K562 (cell line): ENCODE results near the gene GNAL. TPM values are rescaled to one million over a fixed set of nuclear protein-coding genes. Genes with fewer than 3 reads are reported as not detected.

Experiments used
- ADNP ChIP-seq: fragments of 200-800 bp; sonication (Bioruptor generic); IDR thresholded peaks from 2 replicates; pipeline ENCODE4 v1.6.1; 2016; ENCODE audit warnings: missing genetic modification characterization, missing compliant biosample characterization
- ARNT ChIP-seq, 2 experiments: fragments of 450-650 bp; IDR thresholded peaks; 2 replicates each; pipeline ENCODE4 v1.6.1; 2016; ENCODE audit warnings: mild to moderate bottlenecking in 1 of 2
- BDP1 ChIP-seq: IDR thresholded peaks from 3 replicates; pipeline ENCODE4 v1.6.1; 2011; ENCODE audit not compliant: insufficient read length, insufficient read depth
- BRF1 ChIP-seq: IDR thresholded peaks from 3 replicates; pipeline ENCODE4 v1.6.1; 2011; ENCODE audit warnings: borderline replicate concordance, mild to moderate bottlenecking; ENCODE audit not compliant: insufficient read length; ENCODE audit errors: extremely low read depth
- CCNT2 ChIP-seq: IDR thresholded peaks from 2 replicates; pipeline ENCODE4 v1.6.1; 2011; ENCODE audit warnings: borderline replicate concordance, low read depth, mild to moderate bottlenecking, moderate library complexity, mixed read lengths, low read length; ENCODE audit not compliant: insufficient read length; ENCODE audit errors: extremely low read depth
- HIVEP1 ChIP-seq: fragments of 250-450 bp; sonication (Bioruptor Pico); IDR thresholded peaks from 2 replicates; pipeline ENCODE4 v1.4.0; 2020; ENCODE audit warnings: mild to moderate bottlenecking
- HNRNPLL ChIP-seq: fragments of 200-400 bp; formaldehyde crosslinking; IDR thresholded peaks from 2 replicates; pipeline ENCODE4 v1.6.1; 2017; ENCODE audit warnings: low read length, low read depth, mild to moderate bottlenecking; ENCODE audit not compliant: poor library complexity, severe bottlenecking
- KDM4B ChIP-seq, 2 experiments: fragments of 450-650 bp in 1 of 2; sonication (generic) in 1 of 2; IDR thresholded peaks; 2 replicates each; pipeline ENCODE4 v1.6.1; 2016 to 2017; ENCODE audit warnings: borderline replicate concordance in 2 of 2, antibody characterized with exemption in 1 of 2, low read depth in 1 of 2, mild to moderate bottlenecking in 1 of 2
- KDM5B ChIP-seq: fragments of 200-600 bp; sonication (generic); IDR thresholded peaks from 2 replicates; pipeline ENCODE4 v1.6.1; 2012; ENCODE audit warnings: low read depth, mild to moderate bottlenecking, moderate library complexity, low read length, control low read depth, inconsistent platforms; ENCODE audit not compliant: insufficient replicate concordance
- MAFG ChIP-seq: fragments of 450-650 bp; conservative IDR thresholded peaks from 2 replicates; pipeline ENCODE4 v1.6.1; 2016; ENCODE audit warnings: missing genetic modification characterization, missing compliant biosample characterization
- MYC ChIP-seq, 2 experiments: fragments of 250-450 bp in 1 of 2; sonication (Bioruptor Pico) in 1 of 2; IDR thresholded peaks; 2 replicates each; pipeline versions ENCODE4 v1.5.1 to v1.6.1; 2012 to 2021; ENCODE audit warnings: low read depth in 2 of 2, borderline replicate concordance in 1 of 2, improper control_type of control experiment in 1 of 2, low read length in 1 of 2, mild to moderate bottlenecking in 1 of 2, moderate library complexity in 1 of 2
- SP1 ChIP-seq: sonication (generic); formaldehyde crosslinking; IDR thresholded peaks from 2 replicates; pipeline ENCODE4 v1.8.1; 2022; ENCODE audit warnings: mild to moderate bottlenecking, missing genetic modification reagents
- TFAM ChIP-seq: fragments of 250-450 bp; sonication (Bioruptor Pico); conservative IDR thresholded peaks from 2 replicates; pipeline ENCODE4 v1.5.0; 2021; ENCODE audit warnings: mild to moderate bottlenecking, moderate library complexity
- XRCC3 ChIP-seq: fragments of 450-650 bp; IDR thresholded peaks from 2 replicates; pipeline ENCODE4 v1.6.1; 2017; ENCODE audit warnings: mild to moderate bottlenecking, moderate library complexity
- ZBTB7A ChIP-seq: IDR thresholded peaks from 2 replicates; pipeline ENCODE4 v1.6.1; 2011; ENCODE audit warnings: low read depth, mild to moderate bottlenecking, low read length, moderate library complexity, borderline replicate concordance; ENCODE audit not compliant: control insufficient read depth
- ZKSCAN8 ChIP-seq: fragments of 200-800 bp; sonication (Bioruptor generic); IDR thresholded peaks from 2 replicates; pipeline ENCODE4 v1.6.1; 2016; ENCODE audit warnings: missing genetic modification characterization, missing compliant biosample characterization
- ZNF583 ChIP-seq: fragments of 250-450 bp; sonication (Bioruptor Pico); IDR thresholded peaks from 2 replicates; pipeline ENCODE4 v1.4.0; 2020
- ZNF707 ChIP-seq: fragments of 250-450 bp; sonication (Bioruptor Pico); conservative IDR thresholded peaks from 2 replicates; pipeline ENCODE4 v1.8.0; 2022; ENCODE audit warnings: inconsistent platforms, mild to moderate bottlenecking, moderate library complexity
- polyA plus RNA-seq, 8 experiments: library from polyadenylated mRNA; depleted of rRNA in 4 of 8; stranded (reverse) in 5 of 8; unstranded in 3 of 8; fragments of >200 nt; fragmentation: Nextera tagmentation in 2 of 8; fragmentation: Illumina TruSeq in 1 of 8; extraction: Ambion mirVana in 2 of 8; extraction: Trizol in 1 of 8; gene quantifications; 2 replicates each; pipeline versions ENCODE4 v1.2.1 to v1.2.3, GENCODE V29; 2011 to 2014; ENCODE audit warnings: inconsistent platforms in 1 of 8, missing spikeins in 1 of 8
- total RNA-seq, 7 experiments: library from RNA; depleted of rRNA in 6 of 7; stranded (reverse); fragments of >200 nt in 6 of 7; fragmentation: Illumina TruSeq in 2 of 7; extraction: Trizol in 2 of 7; gene quantifications; 2 replicates each; pipeline versions ENCODE4 v1.2.1 to v1.2.3, GENCODE V29; 2011 to 2021; ENCODE audit warnings: low replicate concordance in 1 of 7
- TF ChIP-seq, protein P1 (sequence below): sonication (generic); formaldehyde crosslinking; IDR thresholded peaks from 2 replicates; pipeline ENCODE4 v1.8.1; 2022; ENCODE audit warnings: missing genetic modification reagents
- TF ChIP-seq, protein P2 (sequence below), 2 experiments: fragments of 450-650 bp in 1 of 2; sonication (generic) in 1 of 2; formaldehyde crosslinking; conservative IDR thresholded peaks; 2 replicates each; pipeline versions ENCODE4 v1.4.0 to v1.8.1; 2020 to 2022; ENCODE audit warnings: mild to moderate bottlenecking in 1 of 2, missing genetic modification reagents in 1 of 2
- TF ChIP-seq, protein P3 (sequence below), 2 experiments: fragments of 450-650 bp; IDR thresholded peaks; 2 replicates each; pipeline ENCODE4 v1.6.1; 2018; ENCODE audit warnings: mild to moderate bottlenecking in 2 of 2, low read depth in 1 of 2; ENCODE audit not compliant: partially characterized antibody in 2 of 2

Gene GNAL
- total and polyA plus RNA-seq, 9 of the 15 experiments (the other 6 are each of a cell fraction or from before 2014, with no cell fraction given), result under 0.01 to 0.10 (median 0.01) TPM; not detected in 5

DNA sequence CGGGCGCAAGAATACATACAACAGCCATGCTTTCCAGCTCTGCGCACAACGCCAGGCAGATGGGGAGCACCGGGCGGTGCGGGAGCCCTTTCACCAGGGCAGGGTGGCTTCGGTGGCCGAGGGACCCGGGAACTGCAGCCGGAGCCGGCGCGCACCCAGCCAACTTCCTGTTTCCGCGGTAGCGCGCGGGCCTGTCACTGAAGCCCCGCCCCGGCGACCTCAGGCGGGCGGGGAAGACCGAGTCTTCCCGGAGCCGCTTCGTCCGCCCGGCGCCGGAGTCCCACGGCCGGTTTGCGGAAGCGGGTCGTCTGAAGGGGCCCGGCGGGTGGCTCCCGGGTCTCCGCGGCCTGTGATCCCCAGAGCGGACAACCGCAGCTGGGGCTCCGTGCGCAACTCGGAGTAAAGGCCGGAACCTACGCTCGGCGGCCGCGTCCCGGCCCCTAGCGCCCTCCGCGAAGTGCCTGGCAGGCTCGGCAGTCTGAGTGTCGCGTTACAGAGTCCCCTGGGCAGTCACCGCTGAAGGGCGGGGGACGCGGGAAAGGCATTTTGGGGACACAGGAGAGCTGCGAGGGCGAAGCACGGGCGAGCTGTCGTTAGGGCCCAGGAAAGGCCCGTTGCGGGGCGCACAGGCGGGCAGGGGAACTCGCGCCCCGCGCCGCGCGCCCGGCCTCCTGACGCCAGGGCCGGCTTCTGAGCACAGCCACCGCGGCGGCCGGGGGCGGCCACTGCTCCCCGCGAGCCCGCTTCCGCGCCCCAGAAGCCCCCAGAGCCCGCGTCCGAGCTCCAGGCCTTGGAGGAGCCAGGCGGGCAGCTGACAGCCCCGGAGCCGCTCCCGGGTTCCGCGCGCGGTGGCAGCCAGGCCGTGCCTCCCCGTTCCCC is 219.4 kb downstream of the GNAL start, which contains the start of gene MPPE1 (continued):
- TF ChIP-seq, protein P1, sequence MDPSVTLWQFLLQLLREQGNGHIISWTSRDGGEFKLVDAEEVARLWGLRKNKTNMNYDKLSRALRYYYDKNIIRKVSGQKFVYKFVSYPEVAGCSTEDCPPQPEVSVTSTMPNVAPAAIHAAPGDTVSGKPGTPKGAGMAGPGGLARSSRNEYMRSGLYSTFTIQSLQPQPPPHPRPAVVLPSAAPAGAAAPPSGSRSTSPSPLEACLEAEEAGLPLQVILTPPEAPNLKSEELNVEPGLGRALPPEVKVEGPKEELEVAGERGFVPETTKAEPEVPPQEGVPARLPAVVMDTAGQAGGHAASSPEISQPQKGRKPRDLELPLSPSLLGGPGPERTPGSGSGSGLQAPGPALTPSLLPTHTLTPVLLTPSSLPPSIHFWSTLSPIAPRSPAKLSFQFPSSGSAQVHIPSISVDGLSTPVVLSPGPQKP (CRISPR knock-in tag), result no peak
- peak; percentile 87 for TF ChIP-seq CCNT2
- no peak for TF ChIP-seq BRF1
- TF ChIP-seq MYC (IDR thresholded peaks at IDR 0.05; ENCODE audit: low read depth, low read length), result peak; percentile 62; the same call in 1 of the 2 replicates
- no peak for TF ChIP-seq MYC (CRISPR knock-in tag; IDR thresholded peaks at IDR 0.05; ENCODE audit: borderline replicate concordance, low read depth)
- no peak for TF ChIP-seq ADNP
- no peak for TF ChIP-seq BDP1
- peak; percentile 34; the same call in 1 of the 2 replicates for TF ChIP-seq ZBTB7A
- TF ChIP-seq XRCC3, result no peak
- no peak for TF ChIP-seq ARNT (IDR thresholded peaks at IDR 0.05)
- peak; percentile 76 for TF ChIP-seq KDM5B
- TF ChIP-seq ZKSCAN8 (CRISPR knock-in tag), result no peak
- TF ChIP-seq HNRNPLL, result peak; percentile 73
- no peak for TF ChIP-seq TFAM (CRISPR knock-in tag)
- TF ChIP-seq, protein P2, sequence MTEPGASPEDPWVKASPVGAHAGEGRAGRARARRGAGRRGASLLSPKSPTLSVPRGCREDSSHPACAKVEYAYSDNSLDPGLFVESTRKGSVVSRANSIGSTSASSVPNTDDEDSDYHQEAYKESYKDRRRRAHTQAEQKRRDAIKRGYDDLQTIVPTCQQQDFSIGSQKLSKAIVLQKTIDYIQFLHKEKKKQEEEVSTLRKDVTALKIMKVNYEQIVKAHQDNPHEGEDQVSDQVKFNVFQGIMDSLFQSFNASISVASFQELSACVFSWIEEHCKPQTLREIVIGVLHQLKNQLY (CRISPR knock-in tag; conservative IDR thresholded peaks at IDR 0.05), result no peak
- no peak for TF ChIP-seq ZNF583 (CRISPR knock-in tag)
- TF ChIP-seq KDM4B (IDR thresholded peaks at IDR 0.05; ENCODE audit: borderline replicate concordance in 2 of 2, low read depth in 1 of 2), result peak in 1 of 2 experiments; percentile 59; a peak in 1 of 4 replicates
- TF ChIP-seq ZNF707 (CRISPR knock-in tag), result no peak
- TF ChIP-seq MAFG (tag), result no peak
- TF ChIP-seq HIVEP1 (CRISPR knock-in tag), result no peak
- TF ChIP-seq, protein P3, sequence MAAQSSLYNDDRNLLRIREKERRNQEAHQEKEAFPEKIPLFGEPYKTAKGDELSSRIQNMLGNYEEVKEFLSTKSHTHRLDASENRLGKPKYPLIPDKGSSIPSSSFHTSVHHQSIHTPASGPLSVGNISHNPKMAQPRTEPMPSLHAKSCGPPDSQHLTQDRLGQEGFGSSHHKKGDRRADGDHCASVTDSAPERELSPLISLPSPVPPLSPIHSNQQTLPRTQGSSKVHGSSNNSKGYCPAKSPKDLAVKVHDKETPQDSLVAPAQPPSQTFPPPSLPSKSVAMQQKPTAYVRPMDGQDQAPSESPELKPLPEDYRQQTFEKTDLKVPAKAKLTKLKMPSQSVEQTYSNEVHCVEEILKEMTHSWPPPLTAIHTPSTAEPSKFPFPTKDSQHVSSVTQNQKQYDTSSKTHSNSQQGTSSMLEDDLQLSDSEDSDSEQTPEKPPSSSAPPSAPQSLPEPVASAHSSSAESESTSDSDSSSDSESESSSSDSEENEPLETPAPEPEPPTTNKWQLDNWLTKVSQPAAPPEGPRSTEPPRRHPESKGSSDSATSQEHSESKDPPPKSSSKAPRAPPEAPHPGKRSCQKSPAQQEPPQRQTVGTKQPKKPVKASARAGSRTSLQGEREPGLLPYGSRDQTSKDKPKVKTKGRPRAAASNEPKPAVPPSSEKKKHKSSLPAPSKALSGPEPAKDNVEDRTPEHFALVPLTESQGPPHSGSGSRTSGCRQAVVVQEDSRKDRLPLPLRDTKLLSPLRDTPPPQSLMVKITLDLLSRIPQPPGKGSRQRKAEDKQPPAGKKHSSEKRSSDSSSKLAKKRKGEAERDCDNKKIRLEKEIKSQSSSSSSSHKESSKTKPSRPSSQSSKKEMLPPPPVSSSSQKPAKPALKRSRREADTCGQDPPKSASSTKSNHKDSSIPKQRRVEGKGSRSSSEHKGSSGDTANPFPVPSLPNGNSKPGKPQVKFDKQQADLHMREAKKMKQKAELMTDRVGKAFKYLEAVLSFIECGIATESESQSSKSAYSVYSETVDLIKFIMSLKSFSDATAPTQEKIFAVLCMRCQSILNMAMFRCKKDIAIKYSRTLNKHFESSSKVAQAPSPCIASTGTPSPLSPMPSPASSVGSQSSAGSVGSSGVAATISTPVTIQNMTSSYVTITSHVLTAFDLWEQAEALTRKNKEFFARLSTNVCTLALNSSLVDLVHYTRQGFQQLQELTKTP (IDR thresholded peaks at IDR 0.05; ENCODE audit: low read depth in 1 of 2, partially characterized antibody in 2 of 2), result no peak
- no peak for TF ChIP-seq SP1 (CRISPR knock-in tag)
